ENCODE data around the gene MDK. TPM values are rescaled to one million over a fixed set of nuclear protein-coding genes. Genes with fewer than 3 reads are reported as not detected.

The MDK gene
- total and polyA plus RNA-seq, 2 experiments from 2014 or later = 388 to 477 TPM

DNA sequence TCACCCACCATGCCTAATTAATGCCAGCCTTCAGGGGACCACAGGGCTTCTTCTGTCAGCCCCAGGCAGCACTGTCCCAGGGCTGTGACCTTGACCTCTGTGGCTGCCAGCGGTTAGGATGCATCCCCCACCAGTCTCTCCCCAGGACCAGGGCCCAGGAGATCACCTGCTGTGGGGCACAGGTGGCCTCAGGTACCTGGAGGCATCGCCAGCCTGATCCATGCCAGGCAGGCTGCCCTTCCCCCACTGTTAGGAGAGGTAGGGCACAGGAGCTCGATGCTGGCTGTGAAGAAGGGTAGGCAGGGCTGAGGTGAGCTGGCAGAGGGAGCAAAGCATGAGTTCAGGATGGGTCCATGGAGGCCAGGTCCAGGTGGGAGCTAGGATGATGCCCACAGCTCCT, 16.7 kb upstream of the MDK start:
- Histone ChIP-seq H3K79me2 (replicated peaks; ENCODE audit: insufficient read depth) (peaks cover 29% of the 10 kb centered on the region), H3K4me1 (ENCODE audit: insufficient read depth) (peaks cover 21% of the 10 kb centered on the region), H4K20me1 (replicated peaks; ENCODE audit: insufficient read depth) (peaks cover 18% of the 10 kb centered on the region), H3K27ac (ENCODE audit: low read depth) (no peak overlapping the region), H3K4me2 (no peak overlapping the region), H3F3A (replicated peaks; ENCODE audit: low read depth) (peaks cover 15% of the 10 kb centered on the region; the same call in 1 of the 2 replicates), H3K4me3 (no peak overlapping the region), H2AFZ (no peak overlapping the region), H3K36me3 (ENCODE audit: insufficient read depth) (no peaks in the 10 kb centered on the region), H3K27me3 (ENCODE audit: insufficient read depth) (no peaks in the 10 kb centered on the region), H3K9me2 (ENCODE audit: insufficient read depth) (no peaks in the 10 kb centered on the region)
- ATAC-seq (no peak), DNase-seq (ENCODE audit: low spot score) (no peak)
- Mint-ChIP-seq H3K9me3 (no peaks in the 10 kb centered on the region), H3K36me3 (ENCODE audit: low read depth) (peaks cover 22% of the 10 kb centered on the region), H3K27ac (no peak overlapping the region), H3K27me3 (ENCODE audit: insufficient read depth, low read depth, poor library complexity) (peaks cover 11% of the 10 kb centered on the region), H3K4me1 (peaks cover 52% of the 10 kb centered on the region), H3K4me3 (no peak overlapping the region)
- no peak for TF ChIP-seq ZNF114 (CRISPR knock-in tag; IDR thresholded peaks at IDR 0.05)
- no peak for TF ChIP-seq POLR2AphosphoS5 (IDR thresholded peaks at IDR 0.05; ENCODE audit: low read depth)
- TF ChIP-seq NANOG (IDR thresholded peaks at IDR 0.05; ENCODE audit: borderline replicate concordance) = no peak
- TF ChIP-seq, protein P1, sequence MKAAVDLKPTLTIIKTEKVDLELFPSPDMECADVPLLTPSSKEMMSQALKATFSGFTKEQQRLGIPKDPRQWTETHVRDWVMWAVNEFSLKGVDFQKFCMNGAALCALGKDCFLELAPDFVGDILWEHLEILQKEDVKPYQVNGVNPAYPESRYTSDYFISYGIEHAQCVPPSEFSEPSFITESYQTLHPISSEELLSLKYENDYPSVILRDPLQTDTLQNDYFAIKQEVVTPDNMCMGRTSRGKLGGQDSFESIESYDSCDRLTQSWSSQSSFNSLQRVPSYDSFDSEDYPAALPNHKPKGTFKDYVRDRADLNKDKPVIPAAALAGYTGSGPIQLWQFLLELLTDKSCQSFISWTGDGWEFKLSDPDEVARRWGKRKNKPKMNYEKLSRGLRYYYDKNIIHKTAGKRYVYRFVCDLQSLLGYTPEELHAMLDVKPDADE (IDR thresholded peaks at IDR 0.05) = no peak
- TF ChIP-seq, protein P2, sequence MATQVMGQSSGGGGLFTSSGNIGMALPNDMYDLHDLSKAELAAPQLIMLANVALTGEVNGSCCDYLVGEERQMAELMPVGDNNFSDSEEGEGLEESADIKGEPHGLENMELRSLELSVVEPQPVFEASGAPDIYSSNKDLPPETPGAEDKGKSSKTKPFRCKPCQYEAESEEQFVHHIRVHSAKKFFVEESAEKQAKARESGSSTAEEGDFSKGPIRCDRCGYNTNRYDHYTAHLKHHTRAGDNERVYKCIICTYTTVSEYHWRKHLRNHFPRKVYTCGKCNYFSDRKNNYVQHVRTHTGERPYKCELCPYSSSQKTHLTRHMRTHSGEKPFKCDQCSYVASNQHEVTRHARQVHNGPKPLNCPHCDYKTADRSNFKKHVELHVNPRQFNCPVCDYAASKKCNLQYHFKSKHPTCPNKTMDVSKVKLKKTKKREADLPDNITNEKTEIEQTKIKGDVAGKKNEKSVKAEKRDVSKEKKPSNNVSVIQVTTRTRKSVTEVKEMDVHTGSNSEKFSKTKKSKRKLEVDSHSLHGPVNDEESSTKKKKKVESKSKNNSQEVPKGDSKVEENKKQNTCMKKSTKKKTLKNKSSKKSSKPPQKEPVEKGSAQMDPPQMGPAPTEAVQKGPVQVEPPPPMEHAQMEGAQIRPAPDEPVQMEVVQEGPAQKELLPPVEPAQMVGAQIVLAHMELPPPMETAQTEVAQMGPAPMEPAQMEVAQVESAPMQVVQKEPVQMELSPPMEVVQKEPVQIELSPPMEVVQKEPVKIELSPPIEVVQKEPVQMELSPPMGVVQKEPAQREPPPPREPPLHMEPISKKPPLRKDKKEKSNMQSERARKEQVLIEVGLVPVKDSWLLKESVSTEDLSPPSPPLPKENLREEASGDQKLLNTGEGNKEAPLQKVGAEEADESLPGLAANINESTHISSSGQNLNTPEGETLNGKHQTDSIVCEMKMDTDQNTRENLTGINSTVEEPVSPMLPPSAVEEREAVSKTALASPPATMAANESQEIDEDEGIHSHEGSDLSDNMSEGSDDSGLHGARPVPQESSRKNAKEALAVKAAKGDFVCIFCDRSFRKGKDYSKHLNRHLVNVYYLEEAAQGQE (IDR thresholded peaks at IDR 0.05; ENCODE audit: unreplicated experiment) = no peak
- TF ChIP-seq STAT1 (IDR thresholded peaks at IDR 0.05; ENCODE audit: unreplicated experiment) = no peak
- TF ChIP-seq, protein P3, sequence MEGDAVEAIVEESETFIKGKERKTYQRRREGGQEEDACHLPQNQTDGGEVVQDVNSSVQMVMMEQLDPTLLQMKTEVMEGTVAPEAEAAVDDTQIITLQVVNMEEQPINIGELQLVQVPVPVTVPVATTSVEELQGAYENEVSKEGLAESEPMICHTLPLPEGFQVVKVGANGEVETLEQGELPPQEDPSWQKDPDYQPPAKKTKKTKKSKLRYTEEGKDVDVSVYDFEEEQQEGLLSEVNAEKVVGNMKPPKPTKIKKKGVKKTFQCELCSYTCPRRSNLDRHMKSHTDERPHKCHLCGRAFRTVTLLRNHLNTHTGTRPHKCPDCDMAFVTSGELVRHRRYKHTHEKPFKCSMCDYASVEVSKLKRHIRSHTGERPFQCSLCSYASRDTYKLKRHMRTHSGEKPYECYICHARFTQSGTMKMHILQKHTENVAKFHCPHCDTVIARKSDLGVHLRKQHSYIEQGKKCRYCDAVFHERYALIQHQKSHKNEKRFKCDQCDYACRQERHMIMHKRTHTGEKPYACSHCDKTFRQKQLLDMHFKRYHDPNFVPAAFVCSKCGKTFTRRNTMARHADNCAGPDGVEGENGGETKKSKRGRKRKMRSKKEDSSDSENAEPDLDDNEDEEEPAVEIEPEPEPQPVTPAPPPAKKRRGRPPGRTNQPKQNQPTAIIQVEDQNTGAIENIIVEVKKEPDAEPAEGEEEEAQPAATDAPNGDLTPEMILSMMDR (conservative IDR thresholded peaks at IDR 0.05; ENCODE audit: low read depth in 2 of 2) = no peak

GRCh38 chr11:46366260-46366659, 15.2 kb upstream of the MDK start:
- no peaks in the 10 kb centered on the region for H3K27me3 ChIP-seq (ENCODE audit: insufficient read depth)
- no peaks in the 10 kb centered on the region; the same call in 1 of the 2 replicates for H3K36me3 ChIP-seq (ENCODE audit: insufficient read depth)
- peaks cover 9% of the 10 kb centered on the region for H3K27me3 Mint-ChIP-seq (ENCODE audit: insufficient read depth, low read depth, poor library complexity)
- DNase-seq (ENCODE audit: low spot score) = no peak
- no peak overlapping the region for H3K4me3 ChIP-seq
- H3K4me1 ChIP-seq (ENCODE audit: insufficient read depth) = peaks cover 9% of the 10 kb centered on the region
- ATAC-seq = no peak
- H3K27ac Mint-ChIP-seq = no peak overlapping the region
- H3F3A ChIP-seq (replicated peaks; ENCODE audit: low read depth) = peaks cover 22% of the 10 kb centered on the region; the same call in 1 of the 2 replicates
- peaks cover 10% of the 10 kb centered on the region; the same call in 1 of the 2 replicates for H4K20me1 ChIP-seq (replicated peaks; ENCODE audit: insufficient read depth)
- H3K4me1 Mint-ChIP-seq = peaks cover 51% of the 10 kb centered on the region
- no peak overlapping the region for H3K4me3 Mint-ChIP-seq
- no peaks in the 10 kb centered on the region for H3K9me3 Mint-ChIP-seq
- peaks cover 15% of the 10 kb centered on the region for H3K79me2 ChIP-seq (replicated peaks; ENCODE audit: insufficient read depth)
- peaks cover 27% of the 10 kb centered on the region for H3K36me3 Mint-ChIP-seq (ENCODE audit: low read depth)
- TF ChIP-seq, protein P2 (IDR thresholded peaks at IDR 0.05; ENCODE audit: unreplicated experiment) = no peak
- no peak for TF ChIP-seq ZNF114 (CRISPR knock-in tag; IDR thresholded peaks at IDR 0.05)
- TF ChIP-seq EZH2 (IDR thresholded peaks at IDR 0.05; ENCODE audit: low read depth, unreplicated experiment) = no peak
- no peak for TF ChIP-seq POLR2AphosphoS5 (IDR thresholded peaks at IDR 0.05; ENCODE audit: low read depth)
- TF ChIP-seq, protein P3 (conservative IDR thresholded peaks at IDR 0.05; ENCODE audit: low read depth in 2 of 2) = no peak
- TF ChIP-seq, protein P1 (IDR thresholded peaks at IDR 0.05) = no peak
- TF ChIP-seq CREB1 (CRISPR knock-in tag; IDR thresholded peaks at IDR 0.05; ENCODE audit: low read depth) = no peak
- no peak overlapping the region for H3K27ac ChIP-seq (ENCODE audit: low read depth)
- no peak overlapping the region for H3K4me2 ChIP-seq
- no peaks in the 10 kb centered on the region for H3K9me2 ChIP-seq (ENCODE audit: insufficient read depth)
- H2AFZ ChIP-seq = no peak overlapping the region

All from GM23338 (cell line).